Activated naive CD4-positive, alpha-beta T cell treated with anti-CD3 and anti-CD28 coated beads, Interleukin-2, amount 50 U/mL, for 72 hours (primary cell): ENCODE data around the gene HMCN2. TPM values are rescaled to one million over a fixed set of nuclear protein-coding genes. Genes with fewer than 3 reads are reported as not detected.

Experiments used
- ATAC-seq, 2 donors: fragments of 150-1000 bp; cut with Tn5 transposase; 2 replicates each; pipeline ENCODE4 v1.10.0; 2021; ENCODE audit warnings: mild to moderate bottlenecking in 2 of 2, moderate library complexity in 2 of 2
- DNase-seq, 2 donors: peaks; one replicate each; pipeline ENCODE4 v3.0.0; 2021 to 2022; ENCODE audit warnings: low spot score in 2 of 2
- H3K27ac Mint-ChIP-seq, 2 donors: one replicate each; pipeline ENCODE4 v1.8.0; 2022; ENCODE audit warnings: mild to moderate bottlenecking in 2 of 2, mixed read lengths in 2 of 2
- H3K36me3 Mint-ChIP-seq, 2 donors: one replicate each; pipeline ENCODE4 v1.8.0; 2022; ENCODE audit warnings: mixed read lengths in 2 of 2
- H3K9me3 Mint-ChIP-seq, 2 donors: one replicate each; pipeline ENCODE4 v1.8.0; 2022; ENCODE audit warnings: mixed read lengths in 2 of 2
- total RNA-seq, 2 donors: library from RNA; stranded (reverse); gene quantifications; one replicate each; pipeline ENCODE4 v1.2.3, GENCODE V29; 2022

Gene HMCN2
- total RNA-seq, 2 donors from 2014 or later: not detected

DNA sequence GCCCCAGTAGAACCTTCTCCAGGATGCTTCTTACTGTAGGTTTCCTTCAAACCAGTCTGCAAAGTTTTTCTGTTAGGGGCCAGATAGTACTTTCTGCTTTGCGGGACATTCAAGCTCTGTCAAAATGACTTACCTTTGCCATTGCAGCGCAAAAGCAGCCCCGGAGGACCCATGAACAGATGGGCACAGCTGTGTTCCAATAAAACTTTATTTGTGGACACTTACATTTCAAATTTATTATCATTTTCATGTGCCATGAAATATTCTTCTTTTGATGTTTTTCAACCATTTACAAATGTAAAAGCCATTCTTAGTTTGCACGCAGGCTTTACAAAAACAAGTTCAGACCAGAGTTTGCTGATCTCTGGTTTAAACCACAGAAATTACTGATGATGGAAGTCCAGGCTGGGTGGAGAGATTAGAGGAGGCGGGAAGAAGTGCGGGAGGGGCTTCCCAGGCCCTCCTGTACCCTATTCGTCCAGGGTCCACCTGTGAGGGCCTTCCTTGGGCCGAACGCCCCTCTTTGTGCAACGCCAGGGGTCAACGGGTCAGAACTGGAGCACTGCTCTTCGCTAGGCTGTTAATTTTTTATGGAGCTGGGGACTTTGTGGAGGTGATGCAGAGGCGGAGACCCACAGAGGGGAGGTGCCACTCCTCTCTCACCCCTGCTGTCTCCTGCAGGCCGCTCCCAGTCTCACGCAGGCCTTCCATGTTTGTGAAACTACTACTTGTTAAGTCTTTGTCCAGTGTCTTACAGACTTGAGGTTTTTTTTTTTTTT, 171.6 kb downstream of the HMCN2 start:
- Mint-ChIP-seq H3K27ac (no peak overlapping the region), H3K9me3 (peaks cover 4 to 5% of the 10 kb centered on the region in 2 donors), H3K36me3 (peaks cover 0 to 4% of the 10 kb centered on the region in 2 donors)
- ATAC-seq (no peak), DNase-seq (no peak)

DNA sequence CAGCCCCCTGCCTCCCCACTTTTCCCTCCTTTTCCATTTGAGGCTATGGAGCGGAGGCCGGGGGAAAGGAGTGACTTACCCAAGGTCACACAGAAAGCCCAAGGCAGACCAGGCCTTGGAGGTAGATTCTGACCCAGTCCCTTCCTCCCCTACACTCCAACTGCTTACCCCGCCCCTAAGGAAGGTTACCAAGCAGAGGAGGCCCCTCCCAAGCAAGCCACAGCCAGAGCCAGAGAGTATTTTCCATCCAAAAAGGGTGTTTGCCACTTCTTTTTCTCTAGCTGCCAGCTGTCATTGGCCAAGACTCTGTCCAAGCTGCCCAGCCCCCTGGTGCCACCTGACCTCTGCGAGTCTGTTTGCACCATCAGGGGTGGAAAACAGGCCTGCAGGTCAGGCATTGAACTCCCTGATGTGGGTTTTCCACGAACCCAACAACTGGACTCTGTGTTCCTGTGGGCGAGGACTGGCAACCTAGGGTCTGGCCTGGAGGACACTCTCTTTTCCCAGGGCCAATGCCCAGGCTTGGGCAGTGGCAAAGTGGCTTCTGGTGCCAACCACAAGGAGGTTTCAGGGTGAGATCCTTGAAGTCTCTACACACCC, 172.9 kb downstream of the HMCN2 start:
- H3K36me3 Mint-ChIP-seq: peaks cover 0 to 4% of the 10 kb centered on the region in 2 donors
- ATAC-seq (no peak), DNase-seq (no peak)
- H3K27ac Mint-ChIP-seq: no peak overlapping the region
- H3K9me3 Mint-ChIP-seq: peaks cover 5 to 6% of the 10 kb centered on the region in 2 donors

DNA sequence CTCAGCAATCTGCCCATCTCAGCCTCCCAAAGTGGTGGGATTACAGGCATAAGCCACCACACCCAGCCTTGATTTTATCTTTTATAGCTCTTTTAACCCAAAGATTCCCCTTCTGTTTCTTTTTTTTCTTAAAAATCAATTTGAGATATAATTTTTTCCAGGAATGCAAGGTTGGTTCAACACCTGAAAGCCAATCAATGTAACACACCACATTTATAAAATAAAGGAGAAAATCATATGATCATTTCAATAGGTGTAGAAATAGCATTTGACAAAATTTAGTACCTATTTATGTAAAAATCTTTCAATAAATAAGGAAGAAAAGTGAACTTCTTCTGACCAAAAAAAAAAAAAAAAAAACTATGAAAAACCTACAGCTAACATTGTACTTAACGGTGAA, 175.5 kb downstream of the HMCN2 start:
- Mint-ChIP-seq H3K9me3 (peaks cover 5 to 6% of the 10 kb centered on the region in 2 donors), H3K36me3 (peaks cover 0 to 4% of the 10 kb centered on the region in 2 donors), H3K27ac (no peak overlapping the region)
- no peak for DNase-seq
- no peak for ATAC-seq

DNA sequence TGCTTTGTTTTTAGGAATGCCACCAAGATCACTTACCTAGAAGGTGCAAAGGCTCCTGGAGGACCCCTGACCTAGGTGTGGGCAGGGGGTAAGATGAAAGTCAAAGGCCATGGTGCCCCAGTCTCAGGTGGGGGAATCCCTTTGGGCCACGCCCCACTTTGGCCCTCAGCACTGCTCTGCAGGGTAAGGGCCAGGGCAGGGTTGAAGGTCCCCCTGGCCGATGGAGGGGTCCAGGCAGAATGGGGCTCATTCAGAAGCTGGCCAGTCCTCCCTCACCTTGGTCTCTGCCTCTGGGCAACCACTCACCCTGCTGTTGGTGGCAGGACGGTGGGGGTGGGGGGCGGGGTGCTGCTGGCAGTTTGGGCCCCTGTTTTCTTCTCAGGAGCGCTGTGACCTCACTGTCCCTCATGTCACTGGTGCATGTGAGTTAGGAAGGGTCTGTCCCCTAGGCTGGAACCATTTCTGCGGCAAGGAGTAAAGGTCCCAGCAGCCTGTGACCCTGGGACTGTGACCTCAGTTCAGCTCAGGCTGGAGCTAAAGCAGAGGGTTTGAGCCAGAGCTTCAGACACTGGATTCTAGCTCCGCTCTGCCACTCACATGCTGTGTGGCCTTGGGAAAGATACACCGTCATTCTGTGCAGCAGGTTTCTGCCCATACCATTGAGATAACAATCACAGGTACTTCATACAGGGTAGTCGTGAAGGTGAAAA, 177.3 kb downstream of the HMCN2 start:
- peaks cover 0 to 4% of the 10 kb centered on the region in 2 donors for H3K36me3 Mint-ChIP-seq
- H3K27ac Mint-ChIP-seq: no peak overlapping the region
- DNase-seq: no peak
- H3K9me3 Mint-ChIP-seq: peaks cover 5 to 6% of the 10 kb centered on the region in 2 donors
- ATAC-seq: no peak

DNA sequence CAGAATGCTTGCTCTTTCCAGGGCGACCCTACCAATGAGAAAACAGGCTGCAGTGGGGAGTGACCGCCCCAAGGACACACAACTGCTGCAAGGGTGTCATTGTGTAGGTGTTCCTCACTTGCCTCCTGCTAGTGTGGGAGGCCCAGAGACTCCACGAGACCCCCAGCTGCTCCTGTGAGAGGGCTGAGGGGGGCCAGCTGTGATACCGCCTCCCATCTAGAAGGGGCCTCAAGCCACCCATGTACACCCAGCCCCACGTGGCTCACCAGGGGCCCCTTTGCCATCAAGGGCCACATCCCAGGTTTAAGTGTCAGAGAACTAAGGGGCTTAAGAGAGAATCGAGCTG, 177.9 kb downstream of the HMCN2 start:
- H3K9me3 Mint-ChIP-seq: peaks cover 5 to 6% of the 10 kb centered on the region in 2 donors

DNA sequence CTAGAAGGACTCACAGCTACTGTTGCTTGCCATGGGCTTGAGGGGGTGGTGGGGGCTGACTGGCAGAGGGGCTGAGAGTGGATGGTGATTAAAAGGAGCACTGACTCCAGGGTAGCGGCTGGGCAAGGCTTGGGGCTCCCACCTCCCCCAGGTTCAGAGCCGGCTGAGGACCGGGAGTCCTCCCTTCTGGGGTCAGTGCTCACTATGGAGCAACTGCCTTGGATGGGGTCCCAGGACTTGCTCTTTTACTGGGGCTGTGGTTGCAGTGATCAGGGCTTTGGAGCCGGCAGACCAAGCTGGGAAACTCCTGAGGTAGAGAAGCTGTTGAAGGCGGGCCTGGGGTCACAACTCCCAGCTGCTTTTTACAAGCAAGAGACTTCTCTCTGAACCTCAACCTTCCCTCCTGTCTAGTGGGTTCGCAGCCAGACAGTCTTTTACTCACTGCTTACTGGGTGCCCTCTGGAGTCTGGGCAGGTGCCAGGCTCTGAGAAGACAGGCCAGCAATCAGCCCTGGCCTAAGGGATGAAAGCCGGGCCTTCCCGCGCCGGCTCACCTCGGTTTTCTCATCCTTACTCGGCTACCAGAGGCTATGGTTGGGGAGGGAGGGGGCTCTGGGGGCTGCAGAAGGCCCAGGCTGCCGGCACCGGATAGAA, 178.4 kb downstream of the HMCN2 start:
- DNase-seq: no peak
- no peak overlapping the region for H3K27ac Mint-ChIP-seq
- peaks cover 0 to 4% of the 10 kb centered on the region in 2 donors for H3K36me3 Mint-ChIP-seq
- ATAC-seq: no peak
- H3K9me3 Mint-ChIP-seq: peaks cover 5 to 6% of the 10 kb centered on the region in 2 donors

More for the DNA sequence above, 177.9 kb downstream of the HMCN2 start:
- no peak for ATAC-seq
- peaks cover 0 to 4% of the 10 kb centered on the region in 2 donors for H3K36me3 Mint-ChIP-seq
- H3K27ac Mint-ChIP-seq: no peak overlapping the region
- DNase-seq: no peak

DNA sequence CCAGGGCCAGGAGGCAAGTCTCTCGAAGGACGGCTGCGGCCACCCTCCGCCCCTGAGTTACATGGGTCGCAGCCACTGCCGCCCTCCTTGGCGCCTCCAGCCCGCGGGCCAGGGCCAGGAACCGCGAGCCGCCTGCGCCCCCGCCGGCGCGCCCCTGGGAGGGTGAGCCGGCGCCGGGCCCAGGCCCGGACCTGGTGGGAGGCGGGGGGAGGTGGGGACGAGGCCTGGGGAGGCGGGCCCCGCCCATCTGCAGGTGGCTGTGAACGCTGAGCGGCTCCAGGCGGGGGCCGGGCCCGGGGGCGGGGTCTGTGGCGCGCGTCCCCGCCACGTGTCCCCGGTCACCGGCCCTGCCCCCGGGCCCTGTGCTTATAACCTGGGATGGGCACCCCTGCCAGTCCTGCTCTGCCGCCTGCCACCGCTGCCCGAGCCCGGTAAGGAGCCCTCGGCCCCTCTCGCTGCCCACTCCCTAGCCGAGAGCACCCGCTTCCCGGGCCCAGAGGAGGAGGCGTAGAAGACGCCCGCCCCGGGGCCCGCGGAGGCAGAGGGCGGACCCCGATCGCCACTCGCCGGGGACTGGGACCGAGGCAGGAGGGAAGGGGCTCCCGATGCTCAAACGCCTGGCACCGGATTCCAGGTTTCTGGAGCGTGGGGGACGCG, 179.1 kb downstream of the HMCN2 start, which contains the start of gene ASS1:
TSS of gene ASS1 (plus strand) at position 397 of the 657 bp plus-strand sequence. CDS start 7,268 bp downstream, outside the sequence.
- Mint-ChIP-seq H3K36me3 (peaks cover 0 to 4% of the 10 kb centered on the region in 2 donors), H3K9me3 (peaks cover 5 to 6% of the 10 kb centered on the region in 2 donors), H3K27ac (no peak within 1 kb of the TSS)
- ATAC-seq: peak; percentile 71 to 92
- peak in 1 of 2 donors; percentile 54 for DNase-seq

DNA sequence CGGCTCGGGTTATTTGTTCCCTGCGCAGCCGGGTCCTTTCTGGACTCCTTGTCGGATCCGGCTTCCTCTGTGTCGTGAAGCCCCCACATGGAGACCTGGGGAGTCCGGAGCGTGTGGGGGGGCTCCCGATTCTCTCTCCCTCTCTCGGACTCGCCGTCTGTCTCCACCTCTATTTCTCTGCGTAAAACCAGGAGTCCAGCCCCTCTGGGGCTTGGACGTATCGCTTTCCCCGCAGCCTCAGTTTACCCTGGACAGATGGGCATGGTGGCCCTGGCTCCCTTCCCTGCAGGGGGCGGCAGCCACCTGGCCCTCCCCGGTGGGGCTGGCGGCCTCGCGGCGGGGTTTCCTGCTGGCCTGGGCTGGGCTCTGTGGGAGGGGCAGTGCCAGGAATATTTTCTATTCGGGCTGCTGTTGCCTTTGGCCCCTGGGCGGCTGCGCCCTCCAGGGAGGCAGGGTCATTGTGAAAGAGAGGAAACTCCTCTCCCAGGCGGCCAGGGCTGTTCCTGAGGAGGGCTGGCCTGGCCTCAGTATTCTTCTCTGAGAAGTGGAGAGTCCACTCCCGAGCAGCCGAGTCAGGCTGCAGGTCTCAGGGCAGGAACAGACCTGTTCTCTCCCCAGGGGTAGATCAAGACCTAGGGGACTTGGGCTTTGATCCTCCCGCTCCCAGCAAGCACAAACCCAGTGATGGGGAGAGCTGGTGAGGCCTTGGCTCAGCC, 179.9 kb downstream of the HMCN2 start:
- Mint-ChIP-seq H3K36me3 (peaks cover 0 to 4% of the 10 kb centered on the region in 2 donors), H3K27ac (no peak overlapping the region), H3K9me3 (peaks cover 5 to 6% of the 10 kb centered on the region in 2 donors)
- DNase-seq (no peak), ATAC-seq (no peak)

DNA sequence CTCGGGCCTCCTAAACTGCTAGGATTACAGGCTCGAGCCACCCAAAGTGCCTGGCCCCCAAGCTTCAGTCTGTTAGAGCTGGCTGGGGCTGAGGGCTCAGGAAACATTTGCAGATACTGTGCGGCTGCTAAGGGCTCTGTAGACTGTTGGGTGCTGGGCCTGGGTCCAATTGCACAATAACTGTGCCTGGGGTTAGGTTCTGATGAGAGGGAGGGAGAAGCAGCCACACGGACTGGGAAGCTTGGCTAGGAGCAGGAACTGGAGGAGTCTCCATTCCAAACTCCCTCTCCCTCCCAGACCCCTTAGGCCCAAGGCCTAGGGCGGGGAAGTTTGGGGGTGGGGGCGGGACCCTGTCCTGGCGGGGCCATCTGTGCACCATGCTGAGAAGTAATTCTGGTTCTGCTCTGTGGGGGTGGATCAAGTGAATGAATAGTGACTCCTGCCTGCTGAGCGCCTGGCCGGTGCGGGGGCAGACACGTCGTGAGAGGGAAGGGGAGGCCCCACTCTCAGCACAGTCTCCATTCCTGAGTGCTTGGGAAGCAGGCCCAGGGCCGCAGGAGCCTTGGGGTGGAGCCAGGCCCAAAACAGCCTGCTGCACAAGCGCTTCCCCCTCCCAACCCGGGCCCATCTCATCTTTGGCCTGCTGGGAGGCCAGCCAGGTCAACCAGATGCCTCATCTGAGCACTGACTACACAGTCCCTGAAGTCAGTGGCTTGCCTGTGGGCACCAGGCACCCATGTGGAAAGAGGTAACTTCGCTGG, 180.7 kb downstream of the HMCN2 start:
- Mint-ChIP-seq H3K36me3 (peaks cover 0 to 4% of the 10 kb centered on the region in 2 donors), H3K27ac (no peak overlapping the region), H3K9me3 (peaks cover 5 to 6% of the 10 kb centered on the region in 2 donors)
- ATAC-seq (no peak), DNase-seq (no peak)

DNA sequence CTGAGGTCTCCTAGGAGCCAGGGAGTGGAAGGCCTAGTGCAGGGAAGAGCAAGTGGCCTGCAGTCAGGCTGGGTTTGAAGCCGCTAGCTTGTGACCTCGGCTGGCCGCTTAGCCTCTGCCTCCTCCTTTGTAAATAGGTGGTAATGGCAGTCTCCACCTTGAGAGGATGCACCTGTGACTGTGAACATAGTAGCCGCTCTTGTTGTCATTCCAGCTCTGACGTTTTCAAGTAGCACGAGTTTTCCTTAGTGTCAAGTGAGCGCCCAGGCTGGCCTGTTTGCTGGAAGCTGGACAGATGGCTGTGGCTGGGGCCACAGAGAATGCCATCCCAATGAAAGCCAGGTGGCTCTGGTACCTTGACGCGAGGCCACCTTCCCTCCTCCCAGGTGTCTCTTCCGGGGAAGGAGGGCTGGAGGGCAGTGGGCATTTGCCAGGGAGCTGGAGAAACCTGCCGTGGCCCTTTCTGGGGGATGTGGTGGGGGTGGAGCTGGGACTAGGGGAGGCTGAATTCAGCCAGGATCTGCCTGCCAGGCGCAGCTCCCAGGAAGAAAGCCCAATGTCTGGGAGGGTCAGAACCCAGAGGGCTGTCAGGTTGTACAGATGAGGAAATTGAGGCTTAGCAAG, 181.7 kb downstream of the HMCN2 start:
- Mint-ChIP-seq H3K9me3 (peaks cover 0 to under 1% of the 10 kb centered on the region in 2 donors), H3K36me3 (no peaks in the 10 kb centered on the region), H3K27ac (no peak overlapping the region)
- DNase-seq: no peak
- no peak for ATAC-seq

DNA sequence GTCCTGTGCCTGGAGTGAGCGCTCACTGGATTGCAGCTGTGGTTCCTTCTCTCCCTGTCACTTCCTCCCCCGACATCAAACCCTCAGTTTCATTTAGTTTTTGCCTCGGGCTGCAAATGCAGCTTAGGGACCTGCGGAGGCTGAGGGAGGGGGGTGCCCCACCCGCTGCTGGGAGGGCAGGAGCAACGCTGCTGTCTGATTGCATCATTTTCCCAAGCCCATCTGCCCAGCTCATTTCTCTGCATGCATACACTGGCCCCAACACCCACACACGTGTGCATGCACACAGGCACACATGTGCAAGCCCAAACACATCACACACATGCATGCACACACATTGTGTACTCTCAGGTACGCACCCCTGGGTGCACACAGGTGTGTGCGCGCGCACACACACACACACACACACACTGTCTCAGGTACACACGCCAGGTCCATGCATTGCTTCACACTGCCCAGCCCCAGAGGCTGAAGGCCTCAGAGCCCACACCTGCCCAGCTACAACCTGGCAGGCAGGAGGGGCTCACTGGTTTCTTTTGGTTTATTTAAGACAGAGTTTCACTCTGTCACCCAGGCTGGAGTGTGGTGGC, 182.6 kb downstream of the HMCN2 start:
- H3K36me3 Mint-ChIP-seq: no peaks in the 10 kb centered on the region
- DNase-seq (no peak), ATAC-seq (no peak)
- H3K9me3 Mint-ChIP-seq: no peaks in the 10 kb centered on the region
- H3K27ac Mint-ChIP-seq: peak overlapping the region in 1 of 2 donors; percentile 7

DNA sequence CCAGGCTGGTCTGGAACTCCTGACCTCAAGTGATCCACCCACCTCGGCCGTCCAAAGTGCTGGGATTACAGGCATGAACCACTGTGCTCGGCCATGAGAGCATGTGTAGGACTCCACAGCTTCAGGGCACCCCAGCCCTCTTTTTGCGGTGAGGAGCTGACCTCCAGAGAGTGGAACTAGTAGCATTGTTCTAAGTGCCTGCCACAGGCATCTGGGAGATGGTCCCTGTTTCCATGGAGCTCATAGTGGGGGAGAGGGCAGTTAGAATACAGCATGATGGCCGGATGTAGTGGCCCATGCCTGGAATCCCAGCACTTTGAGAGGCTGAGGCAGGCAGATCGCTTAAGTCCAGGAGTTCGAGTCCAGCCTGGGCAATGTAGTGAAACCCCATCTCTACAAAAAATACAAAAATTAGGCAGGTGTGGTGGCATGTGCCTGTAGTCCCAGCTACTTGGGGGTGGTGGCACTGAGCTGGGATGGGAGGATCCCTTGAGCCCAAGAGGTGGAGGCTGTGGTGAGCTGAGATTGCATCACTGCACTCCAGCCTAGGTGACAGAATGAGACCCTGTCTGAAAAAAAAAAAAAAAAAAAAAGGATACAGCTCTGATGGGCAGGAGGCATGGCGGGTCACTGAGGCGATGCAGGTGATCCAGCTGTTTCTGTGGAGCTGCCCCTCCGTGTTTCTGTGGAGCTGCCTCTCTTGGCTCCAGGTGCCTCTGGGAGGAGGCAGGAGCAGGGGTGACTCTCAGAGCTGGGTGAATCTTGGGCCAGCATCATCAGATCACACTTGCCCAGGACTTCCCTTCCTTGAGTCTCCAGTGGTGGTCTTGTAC, 183.4 kb downstream of the HMCN2 start:
- ATAC-seq: no peak
- H3K27ac Mint-ChIP-seq: no peak overlapping the region
- H3K9me3 Mint-ChIP-seq: no peaks in the 10 kb centered on the region
- H3K36me3 Mint-ChIP-seq: no peaks in the 10 kb centered on the region
- DNase-seq: no peak

DNA sequence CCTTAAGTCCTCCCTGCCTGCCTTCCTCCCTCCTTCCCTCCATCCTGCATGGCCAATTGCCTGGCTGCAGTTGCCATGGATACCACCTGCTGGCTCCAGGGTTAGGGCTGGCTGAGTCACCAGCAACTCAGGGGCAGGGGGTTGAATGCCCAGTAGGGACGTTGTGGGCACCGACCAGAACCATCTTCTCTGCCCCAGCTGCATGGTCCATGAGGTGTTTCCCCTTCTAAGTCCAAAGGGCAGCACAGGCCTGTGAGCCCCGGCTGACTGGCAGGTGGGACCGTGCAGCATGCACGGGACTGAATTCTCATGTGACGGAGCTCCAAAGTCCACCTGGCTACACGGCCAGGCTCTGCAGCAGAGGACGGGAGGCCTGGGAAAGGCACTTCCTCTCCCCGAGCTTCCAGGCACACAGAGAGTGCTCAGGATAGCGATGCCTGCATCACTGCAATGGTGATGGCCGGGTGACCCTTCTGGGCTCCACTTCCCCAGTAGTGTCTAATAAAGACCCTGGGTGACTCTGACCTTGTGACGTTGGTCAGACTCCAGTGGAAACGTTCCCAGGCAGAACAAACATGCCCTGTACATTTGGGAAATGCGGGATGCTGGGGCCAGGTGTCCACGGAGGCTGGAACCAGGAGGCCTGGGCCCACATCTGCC, 184.9 kb downstream of the HMCN2 start:
- no peak overlapping the region for H3K27ac Mint-ChIP-seq
- H3K36me3 Mint-ChIP-seq: no peaks in the 10 kb centered on the region
- H3K9me3 Mint-ChIP-seq: no peaks in the 10 kb centered on the region
- DNase-seq: no peak
- no peak for ATAC-seq
